Panc1 (cell line): ENCODE measurements around the gene FETUB.

Experiments
- CTCF ChIP-seq: fragments of 450-650 bp; IDR thresholded peaks from 2 replicates; pipeline ENCODE4 v1.5.1; 2017; ENCODE audit warnings: mild to moderate bottlenecking
- POLR2AphosphoS5 ChIP-seq: IDR thresholded peaks from 2 replicates; pipeline ENCODE4 v1.6.1; 2012; ENCODE audit warnings: mild to moderate bottlenecking, low read depth, low read length, moderate library complexity
- REST ChIP-seq, 2 experiments: IDR thresholded peaks; 2 replicates each; pipeline ENCODE4 v1.6.1; 2011 to 2012; ENCODE audit warnings: low read depth in 2 of 2, control low read depth in 1 of 2, low read length in 1 of 2, mild to moderate bottlenecking in 1 of 2, moderate library complexity in 1 of 2; ENCODE audit not compliant: insufficient read depth in 1 of 2
- SIN3A ChIP-seq: IDR thresholded peaks from 2 replicates; pipeline ENCODE4 v1.6.1; 2012; ENCODE audit warnings: low read depth, mild to moderate bottlenecking, low read length, moderate library complexity, borderline replicate concordance; ENCODE audit not compliant: insufficient read depth
- TCF7L2 ChIP-seq: IDR thresholded peaks from 2 replicates; pipeline ENCODE4 v1.6.1; 2011; ENCODE audit warnings: mild to moderate bottlenecking, low read depth, low read length, inconsistent platforms

GRCh38 chr3:186687120-186687651, 47.0 kb downstream of the FETUB start:
- no peak for TF ChIP-seq POLR2AphosphoS5
- no peak for TF ChIP-seq CTCF
- no peak for TF ChIP-seq TCF7L2
- no peak for TF ChIP-seq REST (IDR thresholded peaks at IDR 0.05; ENCODE audit: insufficient read depth in 1 of 2, low read depth in 2 of 2, low read length in 1 of 2)
- TF ChIP-seq SIN3A = no peak
